HepG2 (cell line): ENCODE data around the gene CUL9. TPM values are rescaled to one million over a fixed set of nuclear protein-coding genes. Genes with fewer than 3 reads are reported as not detected.

Experiments
- ATAC-seq: fragments of 200-7000 bp; cut with Tn5 transposase; 3 replicates; pipeline ENCODE4 v1.9.1; 2020; ENCODE audit warnings: mild to moderate bottlenecking, moderate library complexity
- BruUV-seq: library from RNA; stranded (reverse); fragments of 400-500 nt; replicated peaks from 2 replicates; lab custom pipeline; 2021; lab: Mats Ljungman, UMichigan
- CTCF ChIA-PET: fragments of 300-600 bp; formaldehyde crosslinking; extraction: SDS; loops from one replicate; lab custom pipeline; 2021; ENCODE audit warnings: low total read pairs, inconsistent platforms, low intra/inter-chr PET ratio; lab: Yijun Ruan, JAX
- POLR2A ChIA-PET: fragments of 350-600 bp; sonication (Branson Sonifier 250); formaldehyde crosslinking; loops from one replicate; lab custom pipeline; 2020; ENCODE audit warnings: antibody characterized with exemption, inconsistent platforms; lab: Yijun Ruan, JAX
- DNase-seq: peaks from one replicate; pipeline ENCODE4 v3.0.0-alpha.2; 2015; ENCODE audit warnings: low spot score
- FAIRE-seq: peaks from 3 replicates; lab custom pipeline; 2011; peaks lifted over from hg19 to GRCh38; lab: Jason Lieb, UNC
- H2AFZ ChIP-seq: one replicate; pipeline ENCODE4 v1.6.1; 2011; ENCODE audit warnings: low read length, inconsistent platforms
- H3K27ac ChIP-seq: fragments of 300-600 bp; 3 replicates; pipeline ENCODE4 v1.8.0; 2011; ENCODE audit warnings: mixed run types, mild to moderate bottlenecking, mixed read lengths, low read length, inconsistent platforms; ENCODE audit not compliant: insufficient read depth; ENCODE audit errors: extremely low read length
- H3K27me3 ChIP-seq, 2 experiments: fragments of 200-600 bp in 1 of 2; 2 replicates in 1 of 2; 3 replicates in 1 of 2; pipeline versions ENCODE4 v1.6.0 to v1.8.0; 2011; ENCODE audit warnings: low read length in 2 of 2, mild to moderate bottlenecking in 2 of 2, moderate library complexity in 2 of 2, inconsistent platforms in 1 of 2; ENCODE audit not compliant: insufficient read depth in 2 of 2, control insufficient read depth in 1 of 2
- H3K36me3 ChIP-seq, 2 experiments: fragments of 200-600 bp in 1 of 2; replicated peaks in 1 of 2; 2 replicates in 1 of 2; 3 replicates in 1 of 2; pipeline versions ENCODE4 v1.5.1 to v1.8.0; 2011; ENCODE audit warnings: low read length in 2 of 2, inconsistent platforms in 1 of 2; ENCODE audit not compliant: insufficient read depth in 2 of 2, control insufficient read depth in 1 of 2
- H3K4me1 ChIP-seq: 2 replicates; pipeline ENCODE4 v1.5.1; 2012; ENCODE audit warnings: low read length, inconsistent platforms; ENCODE audit not compliant: insufficient read depth
- H3K4me2 ChIP-seq: 2 replicates; pipeline ENCODE4 v1.6.0; 2011; ENCODE audit warnings: low read depth, low read length, inconsistent platforms
- H3K4me3 ChIP-seq, 3 experiments: fragments of 200-600 bp in 1 of 3; sonication (generic), shearing (Covaris generic) in 1 of 3; replicated peaks in 1 of 3; 2 replicates each; pipeline ENCODE4 v1.5.1; 2011 to 2016; ENCODE audit warnings: low read length in 3 of 3, inconsistent platforms in 2 of 3, low read depth in 2 of 3, mild to moderate bottlenecking in 2 of 3, control low read depth in 1 of 3, mixed read lengths in 1 of 3; ENCODE audit not compliant: insufficient read depth in 1 of 3
- H3K79me2 ChIP-seq: one replicate; pipeline ENCODE4 v1.6.1; 2011; ENCODE audit warnings: low read length, inconsistent platforms; ENCODE audit not compliant: insufficient read depth
- H3K9ac ChIP-seq: 2 replicates; pipeline ENCODE4 v1.6.0; 2011; ENCODE audit warnings: mild to moderate bottlenecking, low read depth, low read length, inconsistent platforms; ENCODE audit not compliant: insufficient read depth
- H3K9me3 ChIP-seq: 2 replicates; pipeline ENCODE4 v1.5.1; 2012; ENCODE audit warnings: mild to moderate bottlenecking, low read length
- H4K20me1 ChIP-seq: 2 replicates; pipeline ENCODE4 v1.6.0; 2011; ENCODE audit warnings: inconsistent platforms, mild to moderate bottlenecking, low read length, moderate library complexity; ENCODE audit not compliant: insufficient read depth
- BRD4 ChIP-seq: sonication (generic); formaldehyde crosslinking; IDR thresholded peaks from 2 replicates; pipeline ENCODE4 v1.4.0; 2020; ENCODE audit warnings: missing genetic modification reagents
- CC2D1A ChIP-seq: sonication (generic); formaldehyde crosslinking; IDR thresholded peaks from 2 replicates; pipeline ENCODE4 v1.8.1; 2023; ENCODE audit warnings: mild to moderate bottlenecking, missing genetic modification reagents
- HNRNPL ChIP-seq: fragments of 200-400 bp; formaldehyde crosslinking; IDR thresholded peaks from 2 replicates; pipeline ENCODE4 v1.6.1; 2017; ENCODE audit warnings: mild to moderate bottlenecking, low read depth, low read length
- KLF6 ChIP-seq: IDR thresholded peaks from 2 replicates; pipeline ENCODE4 v1.8.0; 2016; ENCODE audit warnings: missing biosample characterization, missing genetic modification reagents
- MAFG ChIP-seq: sonication (generic); formaldehyde crosslinking; IDR thresholded peaks from 2 replicates; pipeline ENCODE4 v1.5.1; 2020; ENCODE audit warnings: mild to moderate bottlenecking, missing genetic modification reagents
- SKI ChIP-seq: fragments of 450-650 bp; IDR thresholded peaks from one replicate; pipeline ENCODE4 v1.6.1; 2018; ENCODE audit warnings: mild to moderate bottlenecking; ENCODE audit not compliant: partially characterized antibody
- SRSF9 ChIP-seq: fragments of 200-400 bp; formaldehyde crosslinking; IDR thresholded peaks from 2 replicates; pipeline ENCODE4 v1.6.1; 2018; ENCODE audit warnings: borderline replicate concordance, mild to moderate bottlenecking, low read depth, low read length; ENCODE audit not compliant: insufficient read depth, poor library complexity, severe bottlenecking
- TBX3 ChIP-seq: fragments of 450-650 bp; IDR thresholded peaks from 2 replicates; pipeline ENCODE4 v1.6.1; 2017; ENCODE audit warnings: antibody characterized with exemption, mild to moderate bottlenecking, inconsistent platforms, borderline replicate concordance
- ZFP1 ChIP-seq: IDR thresholded peaks from 2 replicates; pipeline ENCODE4 v1.6.1; 2016
- ZNF543 ChIP-seq: sonication (generic); formaldehyde crosslinking; IDR thresholded peaks from 2 replicates; pipeline ENCODE4 v1.4.0; 2020; ENCODE audit warnings: mild to moderate bottlenecking, missing genetic modification reagents
- ZNF563 ChIP-seq: sonication (generic); formaldehyde crosslinking; IDR thresholded peaks from 2 replicates; pipeline ENCODE4 v1.8.0; 2022; ENCODE audit warnings: mild to moderate bottlenecking, moderate library complexity, missing genetic modification reagents
- ZNF788 ChIP-seq: sonication (generic); formaldehyde crosslinking; IDR thresholded peaks from 2 replicates; pipeline ENCODE4 v1.5.0; 2020; ENCODE audit warnings: mild to moderate bottlenecking, missing genetic modification reagents, borderline replicate concordance
- ZUFSP ChIP-seq: sonication (generic); formaldehyde crosslinking; IDR thresholded peaks from 2 replicates; pipeline ENCODE4 v1.9.0; 2021; ENCODE audit warnings: missing genetic modification reagents, mild to moderate bottlenecking, borderline replicate concordance
- WGBS: methylation state at CpG from one replicate; pipeline ENCODE4 v1.1.6; 2017; ENCODE audit warnings: low lambda C conversion rate; 5-methylcytosine and 5-hydroxymethylcytosine counted together
- in situ Hi-C: cut with HindIII; loops from 2 replicates; pipeline ENCODE4 v1.10.0; 2017; ENCODE audit warnings: low pct_unique_long_range_greater_than_20kb; ENCODE audit not compliant: extremely low pct_ligation_motif_present
- intact Hi-C: fragments of 100-400 bp; cut with micrococcal nuclease; formaldehyde crosslinking; loops from one replicate; pipeline ENCODE4 v1.10.0; 2022; ENCODE audit not compliant: unreplicated experiment
- polyA plus RNA-seq, 8 experiments: library from polyadenylated mRNA; depleted of rRNA in 3 of 8; stranded (reverse) in 7 of 8; unstranded in 1 of 8; fragments of >200 nt; fragmentation: Illumina TruSeq in 4 of 8; extraction: Trizol in 4 of 8; gene quantifications; 2 replicates each; pipeline versions ENCODE4 v1.2.1 to v1.2.3, GENCODE V29; 2011 to 2016; ENCODE audit warnings: low read depth in 4 of 8, missing spikeins in 1 of 8, mixed read lengths in 1 of 8; ENCODE audit not compliant: insufficient read depth in 1 of 8
- total RNA-seq, 5 experiments: library from RNA; depleted of rRNA; stranded (reverse); fragments of >200 nt; fragmentation: Illumina TruSeq; extraction: Trizol; gene quantifications; 2 replicates each; pipeline ENCODE4 v1.2.3, GENCODE V29; 2016; ENCODE audit warnings: low read depth in 1 of 5
- TF ChIP-seq, protein P1 (sequence below): sonication (generic); formaldehyde crosslinking; IDR thresholded peaks from 2 replicates; pipeline ENCODE4 v1.4.0; 2020; ENCODE audit warnings: mild to moderate bottlenecking, missing genetic modification reagents
- TF ChIP-seq, protein P2 (sequence below): IDR thresholded peaks from 2 replicates; pipeline ENCODE4 v1.6.1; 2016; ENCODE audit warnings: missing compliant biosample characterization, missing genetic modification reagents, borderline replicate concordance
- TF ChIP-seq, protein P3 (sequence below): IDR thresholded peaks from 2 replicates; pipeline ENCODE4 v1.6.1; 2016

CUL9 gene
- total and polyA plus RNA-seq, 2 of the 13 experiments (the other 11 are each of a cell fraction or from before 2014, with no cell fraction given) = 11.4 to 13.7 TPM

- Histone ChIP-seq H3K27ac (no peak overlapping the region), H3K79me2 (no peaks in the 10 kb centered on the region), H3K4me1 (peaks cover 7% of the 10 kb centered on the region), H3K9me3 (no peaks in the 10 kb centered on the region), H3K9ac (no peak overlapping the region), H3K27me3 (no peaks in the 10 kb centered on the region), H3K36me3 (peaks cover 6 to 7% of the 10 kb centered on the region in 2 experiments; a peak in 4 of 5 replicates), H4K20me1 (no peaks in the 10 kb centered on the region), H3K4me3 (no peak overlapping the region), H2AFZ (no peak overlapping the region), H3K4me2 (no peak overlapping the region)
- POLR2A ChIA-PET = interaction anchor here (1.7 kb wide), 1 partner anchor 8 kb away, joined by 6 read pairs; the partner anchor contains the start of gene CUL9
- intact Hi-C loops (loop anchor here (5.0 kb wide), 1 partner anchor 692 kb away; no protein-coding TSS in a partner anchor), in situ Hi-C loops (no loop called here)
- FAIRE-seq (peak; percentile 4), DNase-seq (no peak), ATAC-seq (no peak)
- CTCF ChIA-PET = no interaction called here
- 99% methylated on average over 6 of the region's 6 CpGs for WGBS
- BruUV-seq = no TSS peak
- TF ChIP-seq ZNF543 (CRISPR knock-in tag) = no peak
- TF ChIP-seq SKI = no peak
- TF ChIP-seq, protein P1, sequence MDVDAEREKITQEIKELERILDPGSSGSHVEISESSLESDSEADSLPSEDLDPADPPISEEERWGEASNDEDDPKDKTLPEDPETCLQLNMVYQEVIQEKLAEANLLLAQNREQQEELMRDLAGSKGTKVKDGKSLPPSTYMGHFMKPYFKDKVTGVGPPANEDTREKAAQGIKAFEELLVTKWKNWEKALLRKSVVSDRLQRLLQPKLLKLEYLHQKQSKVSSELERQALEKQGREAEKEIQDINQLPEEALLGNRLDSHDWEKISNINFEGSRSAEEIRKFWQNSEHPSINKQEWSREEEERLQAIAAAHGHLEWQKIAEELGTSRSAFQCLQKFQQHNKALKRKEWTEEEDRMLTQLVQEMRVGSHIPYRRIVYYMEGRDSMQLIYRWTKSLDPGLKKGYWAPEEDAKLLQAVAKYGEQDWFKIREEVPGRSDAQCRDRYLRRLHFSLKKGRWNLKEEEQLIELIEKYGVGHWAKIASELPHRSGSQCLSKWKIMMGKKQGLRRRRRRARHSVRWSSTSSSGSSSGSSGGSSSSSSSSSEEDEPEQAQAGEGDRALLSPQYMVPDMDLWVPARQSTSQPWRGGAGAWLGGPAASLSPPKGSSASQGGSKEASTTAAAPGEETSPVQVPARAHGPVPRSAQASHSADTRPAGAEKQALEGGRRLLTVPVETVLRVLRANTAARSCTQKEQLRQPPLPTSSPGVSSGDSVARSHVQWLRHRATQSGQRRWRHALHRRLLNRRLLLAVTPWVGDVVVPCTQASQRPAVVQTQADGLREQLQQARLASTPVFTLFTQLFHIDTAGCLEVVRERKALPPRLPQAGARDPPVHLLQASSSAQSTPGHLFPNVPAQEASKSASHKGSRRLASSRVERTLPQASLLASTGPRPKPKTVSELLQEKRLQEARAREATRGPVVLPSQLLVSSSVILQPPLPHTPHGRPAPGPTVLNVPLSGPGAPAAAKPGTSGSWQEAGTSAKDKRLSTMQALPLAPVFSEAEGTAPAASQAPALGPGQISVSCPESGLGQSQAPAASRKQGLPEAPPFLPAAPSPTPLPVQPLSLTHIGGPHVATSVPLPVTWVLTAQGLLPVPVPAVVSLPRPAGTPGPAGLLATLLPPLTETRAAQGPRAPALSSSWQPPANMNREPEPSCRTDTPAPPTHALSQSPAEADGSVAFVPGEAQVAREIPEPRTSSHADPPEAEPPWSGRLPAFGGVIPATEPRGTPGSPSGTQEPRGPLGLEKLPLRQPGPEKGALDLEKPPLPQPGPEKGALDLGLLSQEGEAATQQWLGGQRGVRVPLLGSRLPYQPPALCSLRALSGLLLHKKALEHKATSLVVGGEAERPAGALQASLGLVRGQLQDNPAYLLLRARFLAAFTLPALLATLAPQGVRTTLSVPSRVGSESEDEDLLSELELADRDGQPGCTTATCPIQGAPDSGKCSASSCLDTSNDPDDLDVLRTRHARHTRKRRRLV (CRISPR knock-in tag) = no peak
- no peak for TF ChIP-seq ZNF563
- no peak for TF ChIP-seq MAFG (CRISPR knock-in tag)
- TF ChIP-seq ZFP1 = no peak
- no peak for TF ChIP-seq TBX3
- no peak for TF ChIP-seq CC2D1A (CRISPR knock-in tag)
- TF ChIP-seq KLF6 (CRISPR knock-in tag) = no peak
- no peak for TF ChIP-seq SRSF9
- TF ChIP-seq, protein P2, sequence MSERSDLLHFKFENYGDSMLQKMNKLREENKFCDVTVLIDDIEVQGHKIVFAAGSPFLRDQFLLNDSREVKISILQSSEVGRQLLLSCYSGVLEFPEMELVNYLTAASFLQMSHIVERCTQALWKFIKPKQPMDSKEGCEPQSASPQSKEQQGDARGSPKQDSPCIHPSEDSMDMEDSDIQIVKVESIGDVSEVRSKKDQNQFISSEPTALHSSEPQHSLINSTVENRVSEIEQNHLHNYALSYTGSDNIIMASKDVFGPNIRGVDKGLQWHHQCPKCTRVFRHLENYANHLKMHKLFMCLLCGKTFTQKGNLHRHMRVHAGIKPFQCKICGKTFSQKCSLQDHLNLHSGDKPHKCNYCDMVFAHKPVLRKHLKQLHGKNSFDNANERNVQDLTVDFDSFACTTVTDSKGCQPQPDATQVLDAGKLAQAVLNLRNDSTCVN (CRISPR knock-in tag) = no peak
- no peak for TF ChIP-seq BRD4 (CRISPR knock-in tag)
- no peak for TF ChIP-seq HNRNPL
- no peak for TF ChIP-seq ZNF788
- no peak for TF ChIP-seq ZUFSP (CRISPR knock-in tag)
- TF ChIP-seq, protein P3, sequence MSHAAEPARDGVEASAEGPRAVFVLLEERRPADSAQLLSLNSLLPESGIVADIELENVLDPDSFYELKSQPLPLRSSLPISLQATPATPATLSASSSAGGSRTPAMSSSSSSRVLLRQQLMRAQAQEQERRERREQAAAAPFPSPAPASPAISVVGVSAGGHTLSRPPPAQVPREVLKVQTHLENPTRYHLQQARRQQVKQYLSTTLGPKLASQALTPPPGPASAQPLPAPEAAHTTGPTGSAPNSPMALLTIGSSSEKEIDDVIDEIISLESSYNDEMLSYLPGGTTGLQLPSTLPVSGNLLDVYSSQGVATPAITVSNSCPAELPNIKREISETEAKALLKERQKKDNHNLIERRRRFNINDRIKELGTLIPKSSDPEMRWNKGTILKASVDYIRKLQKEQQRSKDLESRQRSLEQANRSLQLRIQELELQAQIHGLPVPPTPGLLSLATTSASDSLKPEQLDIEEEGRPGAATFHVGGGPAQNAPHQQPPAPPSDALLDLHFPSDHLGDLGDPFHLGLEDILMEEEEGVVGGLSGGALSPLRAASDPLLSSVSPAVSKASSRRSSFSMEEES (CRISPR knock-in tag) = no peak
Measured at GRCh38 chr6:43189776-43190304, 7.8 kb downstream of the CUL9 start.
